Measurements from ENCODE around the gene RSBN1L.

The RSBN1L gene

GRCh38 chr7:77811516-77812289, 115.4 kb downstream of the RSBN1L start:
- no peak for DNase-seq

- DNase-seq: no peak
Measured at GRCh38 chr7:77812290-77812685, 116.0 kb downstream of the RSBN1L start.

GRCh38 chr7:77813180-77813579, 116.9 kb downstream of the RSBN1L start:
- DNase-seq: no peak

GRCh38 chr7:77819021-77819420, 122.8 kb downstream of the RSBN1L start:
- DNase-seq: no peak

GRCh38 chr7:77820967-77821366, 124.7 kb downstream of the RSBN1L start:
- no peak for DNase-seq

- DNase-seq: no peak
Measured at GRCh38 chr7:77822269-77822668, 126.0 kb downstream of the RSBN1L start.

DNA sequence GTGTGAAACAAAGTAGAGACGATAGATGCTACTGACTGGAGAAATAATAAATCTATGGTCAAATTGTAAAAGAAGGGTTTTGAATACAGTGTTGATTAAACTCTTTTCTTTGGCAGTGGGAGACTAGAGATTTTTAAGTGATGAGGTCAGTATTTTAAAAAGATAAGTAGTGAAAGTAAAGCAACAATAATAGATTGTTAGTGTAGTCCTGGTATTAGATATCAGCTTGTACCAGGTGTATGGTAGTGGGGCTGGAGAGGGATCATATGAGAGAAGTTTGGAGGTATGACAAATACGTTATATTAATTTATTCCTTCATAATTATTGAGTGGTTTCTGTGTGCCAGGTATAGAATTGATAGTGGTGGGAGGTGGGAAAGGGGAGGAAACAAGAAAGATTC, 127.5 kb downstream of the RSBN1L start:
- no peak for DNase-seq

GRCh38 chr7:77824636-77825035, 128.4 kb downstream of the RSBN1L start:
- DNase-seq: no peak

DNA sequence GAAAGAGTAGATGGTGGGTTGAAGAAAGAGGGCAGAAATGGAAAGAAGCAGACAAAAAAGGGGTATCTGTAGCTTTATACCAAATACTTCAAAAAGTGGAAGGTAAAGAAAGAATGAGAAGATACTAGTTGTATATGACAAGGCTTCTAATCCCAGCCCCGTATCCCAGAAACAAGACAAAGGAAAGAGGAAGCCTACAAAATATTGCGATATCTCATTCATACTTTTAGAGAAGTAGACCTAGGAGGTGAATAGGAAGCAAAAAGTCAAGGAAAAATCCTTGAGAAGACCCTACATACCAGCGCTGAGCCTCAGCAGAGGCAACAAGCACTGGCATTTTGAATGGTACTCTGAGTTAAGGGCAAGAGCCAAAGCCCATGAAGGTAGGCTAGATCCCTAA, 128.9 kb downstream of the RSBN1L start:
- DNase-seq: no peak

DNA sequence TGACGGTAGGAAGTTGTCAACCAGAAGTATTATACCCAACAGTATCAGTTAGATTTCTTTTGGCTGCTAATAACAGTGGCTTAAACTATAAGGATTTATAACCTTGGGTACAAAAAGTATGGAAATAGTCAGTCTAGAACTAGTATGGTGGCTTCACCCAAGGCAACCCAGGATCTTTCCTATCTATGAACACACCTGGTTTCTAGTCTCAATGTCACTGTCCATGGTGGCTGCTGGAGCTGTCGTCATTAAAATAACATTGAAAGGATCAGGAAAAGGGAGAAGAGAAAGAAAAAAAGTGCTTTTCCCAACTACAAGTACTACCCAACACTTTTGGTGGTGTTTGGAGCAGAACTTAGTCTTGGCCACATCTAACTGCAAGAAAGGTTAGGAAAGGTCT, 130.0 kb downstream of the RSBN1L start:
- DNase-seq: no peak

DNA sequence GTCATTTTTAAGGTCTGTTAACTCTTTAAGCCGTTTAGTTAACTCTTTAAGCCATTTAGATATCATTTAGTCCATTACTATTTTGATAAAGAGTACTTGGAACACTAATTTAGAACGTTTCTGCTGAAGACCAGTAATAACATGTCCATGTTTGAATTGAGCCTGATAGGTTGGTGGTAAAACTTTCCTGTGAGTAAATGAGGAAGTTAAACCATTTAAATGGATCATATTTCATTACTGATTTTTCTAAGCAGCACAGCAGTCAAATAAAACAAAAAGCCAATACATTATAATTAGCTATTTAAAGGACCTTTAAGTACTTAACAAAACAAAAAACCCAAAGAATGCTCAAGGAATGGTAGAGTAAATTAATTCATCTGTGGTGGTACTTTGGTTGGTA, 131.7 kb downstream of the RSBN1L start:
- DNase-seq: no peak

DNA sequence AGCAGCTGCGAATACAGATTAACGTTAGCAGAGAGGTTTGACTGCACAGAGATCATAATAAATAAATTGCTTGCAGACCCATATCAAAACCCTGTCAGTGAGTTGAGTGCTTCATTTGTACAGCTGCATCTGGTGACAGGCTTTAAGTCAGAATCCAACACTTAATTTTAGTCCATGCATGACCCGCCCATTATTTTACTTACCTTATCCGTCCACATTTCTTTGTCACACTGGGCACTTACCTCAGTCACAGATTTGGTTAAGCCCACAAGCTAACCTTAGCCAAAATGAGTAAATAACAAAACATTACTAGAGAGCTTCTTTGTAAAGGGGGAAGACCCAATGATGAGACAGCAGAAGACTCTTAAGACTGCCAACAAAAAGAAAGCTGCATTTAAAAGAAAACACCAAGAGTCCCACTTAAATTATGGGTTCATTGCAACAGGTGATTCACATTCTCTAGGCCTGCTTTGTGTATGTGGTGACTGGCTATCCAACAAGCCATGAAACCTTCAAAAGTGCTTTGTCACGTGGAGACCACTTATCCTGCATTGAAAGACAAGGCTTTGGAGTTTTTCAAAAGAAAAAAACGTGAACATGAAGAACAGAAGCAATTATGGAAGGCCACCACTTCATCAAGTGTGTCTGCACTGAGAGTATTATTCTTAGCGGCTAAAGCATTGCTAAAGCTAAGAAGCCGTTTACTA, 134.5 kb downstream of the RSBN1L start:
- DNase-seq: no peak

DNA sequence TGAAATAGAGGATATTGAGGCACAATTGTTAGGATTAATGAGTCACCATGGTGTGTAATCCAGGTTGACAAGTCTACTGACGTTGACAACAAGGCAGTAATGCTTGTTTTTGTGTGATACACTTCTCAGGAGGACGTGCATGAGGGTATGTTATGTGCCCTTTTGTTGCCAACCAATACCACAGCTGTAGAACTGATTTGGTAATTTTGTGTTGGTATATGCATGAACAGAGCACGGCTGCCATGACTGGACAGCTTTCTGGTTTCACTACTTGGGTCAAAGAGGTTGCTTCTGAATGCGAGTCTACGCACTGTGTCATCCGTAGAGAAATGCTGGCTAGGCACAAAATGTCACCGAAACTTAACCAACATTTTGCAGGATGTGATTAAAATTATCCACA, 135.2 kb downstream of the RSBN1L start:
- DNase-seq: no peak

GRCh38 chr7:77831953-77832352, 135.7 kb downstream of the RSBN1L start:
- DNase-seq: no peak

All from stimulated activated naive CD4-positive, alpha-beta T cell (primary cell).